IMR-90 (cell line): Measurements from ENCODE around the gene NDUFA13. TPM values are rescaled to one million over a fixed set of nuclear protein-coding genes. Genes with fewer than 3 reads are reported as not detected.

ENCODE experiments used
- ATAC-seq: fragments of 200-7000 bp; cut with Tn5 transposase; 2 replicates; pipeline ENCODE4 v1.9.1; 2020; ENCODE audit warnings: low read depth, mild to moderate bottlenecking, moderate library complexity
- BruUV-seq: library from RNA; stranded (reverse); fragments of 400-500 nt; replicated peaks from 2 replicates; lab custom pipeline; 2021; lab: Mats Ljungman, UMichigan
- CTCF ChIA-PET: fragments of 300-600 bp; formaldehyde crosslinking; extraction: SDS; loops from one replicate; lab custom pipeline; 2021; ENCODE audit warnings: antibody characterized with exemption; lab: Yijun Ruan, JAX
- POLR2A ChIA-PET: fragments of 300-600 bp; sonication (Branson Sonifier 250); formaldehyde crosslinking; loops from one replicate; lab custom pipeline; 2022; ENCODE audit warnings: antibody characterized with exemption; ENCODE audit not compliant: unreplicated experiment; lab: Charles Lee
- DNase-seq: peaks from one replicate; pipeline ENCODE4 v3.0.0; 2013
- H2AFZ ChIP-seq: replicated peaks from 2 replicates; pipeline ENCODE3; 2013; ENCODE audit warnings: low read length, mild to moderate bottlenecking; ENCODE audit not compliant: poor library complexity
- H2AK5ac ChIP-seq: 2 replicates; pipeline ENCODE4 v1.6.1; 2013; ENCODE audit warnings: low read depth, low read length, inconsistent platforms
- H2AK9ac ChIP-seq: replicated peaks from 2 replicates; pipeline ENCODE3; 2013; ENCODE audit warnings: mild to moderate bottlenecking, low read depth, low read length, moderate library complexity; ENCODE audit not compliant: poor library complexity
- H2BK120ac ChIP-seq: 2 replicates; pipeline ENCODE4 v1.6.1; 2013; ENCODE audit warnings: low read depth, low read length, inconsistent platforms
- H2BK15ac ChIP-seq: 3 replicates; pipeline ENCODE4 v1.6.1; 2013; ENCODE audit warnings: low read depth, low read length, inconsistent platforms
- H2BK20ac ChIP-seq: 2 replicates; pipeline ENCODE4 v1.6.1; 2013; ENCODE audit warnings: low read depth, mild to moderate bottlenecking, inconsistent platforms, low read length, moderate library complexity
- H2BK5ac ChIP-seq: 2 replicates; pipeline ENCODE4 v1.6.1; 2013; ENCODE audit warnings: mild to moderate bottlenecking, low read depth, low read length, inconsistent platforms; ENCODE audit not compliant: poor library complexity, severe bottlenecking
- H3K14ac ChIP-seq: replicated peaks from 2 replicates; pipeline ENCODE4 v1.6.1; 2013; ENCODE audit warnings: low read depth, low read length, inconsistent platforms
- H3K18ac ChIP-seq: 2 replicates; pipeline ENCODE4 v1.6.1; 2013; ENCODE audit warnings: low read depth, low read length, control low read depth
- H3K23ac ChIP-seq: 2 replicates; pipeline ENCODE4 v1.6.1; 2013; ENCODE audit warnings: low read depth, low read length, inconsistent platforms
- H3K27ac ChIP-seq: 2 replicates; pipeline ENCODE4 v1.5.1; 2013; ENCODE audit warnings: mild to moderate bottlenecking, control low read depth, low read length; ENCODE audit not compliant: insufficient read depth
- H3K27me3 ChIP-seq: 2 replicates; pipeline ENCODE4 v1.6.1; 2013; ENCODE audit warnings: low read length; ENCODE audit not compliant: control insufficient read depth, insufficient read depth
- H3K36me3 ChIP-seq: 2 replicates; pipeline ENCODE4 v1.6.1; 2013; ENCODE audit warnings: low read length, mixed read lengths; ENCODE audit not compliant: control insufficient read depth, insufficient read depth
- H3K4ac ChIP-seq: 2 replicates; pipeline ENCODE4 v1.6.1; 2013; ENCODE audit warnings: low read depth, low read length, inconsistent platforms
- H3K4me1 ChIP-seq: 2 replicates; pipeline ENCODE4 v1.6.1; 2013; ENCODE audit warnings: low read length, mixed read lengths; ENCODE audit not compliant: control insufficient read depth, insufficient read depth
- H3K4me2 ChIP-seq: 2 replicates; pipeline ENCODE4 v1.6.1; 2013; ENCODE audit warnings: low read depth, mild to moderate bottlenecking, control low read depth, low read length, moderate library complexity
- H3K4me3 ChIP-seq: 2 replicates; pipeline ENCODE4 v1.5.1; 2013; ENCODE audit warnings: low read depth, mild to moderate bottlenecking, control low read depth, low read length, moderate library complexity; ENCODE audit not compliant: insufficient read depth
- H3K56ac ChIP-seq: 2 replicates; pipeline ENCODE4 v1.6.1; 2013; ENCODE audit warnings: low read length, inconsistent platforms; ENCODE audit not compliant: insufficient read depth; ENCODE audit errors: extremely low read depth
- H3K79me1 ChIP-seq, 2 experiments: 2 replicates each; pipeline ENCODE4 v1.6.1; 2013; ENCODE audit warnings: low read length in 2 of 2, inconsistent platforms in 1 of 2, low read depth in 1 of 2
- H3K9ac ChIP-seq: 2 replicates; pipeline ENCODE4 v1.6.1; 2013; ENCODE audit warnings: low read depth, low read length, control low read depth
- H3K9me1 ChIP-seq: 2 replicates; pipeline ENCODE4 v1.6.1; 2013; ENCODE audit warnings: low read length, inconsistent platforms; ENCODE audit not compliant: insufficient read depth
- H3K9me3 ChIP-seq: 2 replicates; pipeline ENCODE4 v1.6.1; 2013; ENCODE audit warnings: low read length; ENCODE audit not compliant: control insufficient read depth, insufficient read depth
- H4K20me1 ChIP-seq: 2 replicates; pipeline ENCODE4 v1.6.1; 2013; ENCODE audit warnings: low read length, inconsistent platforms; ENCODE audit not compliant: insufficient read depth
- H4K5ac ChIP-seq: 2 replicates; pipeline ENCODE4 v1.6.1; 2013; ENCODE audit warnings: mild to moderate bottlenecking, low read depth, low read length, control low read depth
- H4K8ac ChIP-seq, 2 experiments: 2 replicates each; pipeline ENCODE4 v1.6.1; 2013; ENCODE audit warnings: low read depth in 2 of 2, low read length in 2 of 2, control low read depth in 1 of 2, inconsistent platforms in 1 of 2
- H4K91ac ChIP-seq: 2 replicates; pipeline ENCODE4 v1.6.1; 2013; ENCODE audit warnings: low read depth, low read length, inconsistent platforms; ENCODE audit not compliant: insufficient read depth
- CEBPB ChIP-seq: IDR thresholded peaks from 2 replicates; pipeline ENCODE4 v1.6.1; 2012; ENCODE audit warnings: low read depth, low read length, improper control_type of control experiment
- CHD1 ChIP-seq: IDR thresholded peaks from 2 replicates; pipeline ENCODE4 v1.6.1; 2012; ENCODE audit warnings: low read depth, low read length, improper control_type of control experiment
- CTCF ChIP-seq: conservative IDR thresholded peaks from 2 replicates; pipeline ENCODE4 v1.5.1; 2012; ENCODE audit warnings: mild to moderate bottlenecking, low read depth, low read length, improper control_type of control experiment
- MAFK ChIP-seq: IDR thresholded peaks from 2 replicates; pipeline ENCODE4 v1.6.1; 2012; ENCODE audit warnings: low read depth, low read length, improper control_type of control experiment
- MAZ ChIP-seq: IDR thresholded peaks from 2 replicates; pipeline ENCODE4 v1.6.1; 2012; ENCODE audit warnings: low read depth, mild to moderate bottlenecking, low read length, improper control_type of control experiment, moderate library complexity, borderline replicate concordance
- MXI1 ChIP-seq: IDR thresholded peaks from 2 replicates; pipeline ENCODE4 v1.6.1; 2012; ENCODE audit warnings: low read depth, mild to moderate bottlenecking, low read length, moderate library complexity, borderline replicate concordance
- NFE2L2 ChIP-seq: fragments of 150-350 bp; IDR thresholded peaks from 2 replicates; pipeline ENCODE4 v1.6.1; 2016; ENCODE audit warnings: low read depth, mild to moderate bottlenecking, low read length
- RFX5 ChIP-seq: IDR thresholded peaks from 2 replicates; pipeline ENCODE4 v1.8.0; 2012; ENCODE audit warnings: low read depth, mild to moderate bottlenecking, low read length, moderate library complexity
- SMC3 ChIP-seq: fragments of 150-350 bp; IDR thresholded peaks from 2 replicates; pipeline ENCODE4 v1.6.1; 2016; ENCODE audit warnings: low read depth, mild to moderate bottlenecking, antibody characterized with exemption, low read length, moderate library complexity
- WGBS, 2 experiments: methylation state at CpG; one replicate each; pipeline versions ENCODE4 v1.1.5 to v1.1.7; 2013; ENCODE audit warnings: missing lambda C conversion rate in 2 of 2; ENCODE audit not compliant: insufficient read length in 1 of 2; ENCODE audit errors: extremely low coverage in 2 of 2; 5-methylcytosine and 5-hydroxymethylcytosine counted together
- dilution Hi-C: fragments of 300-500 bp; cut with HindIII; formaldehyde crosslinking; loops from one replicate; pipeline ENCODE4 v1.14.3; 2018; ENCODE audit warnings: low sequenced_read_pairs; ENCODE audit not compliant: unreplicated experiment
- in situ Hi-C: fragments of 300-500 bp; cut with MboI; formaldehyde crosslinking; loops from 3 replicates; pipeline ENCODE4 v1.14.3; 2019; ENCODE audit warnings: low sequenced_read_pairs, inconsistent platforms, mixed read lengths
- intact Hi-C: fragments of 100-400 bp; cut with micrococcal nuclease; formaldehyde crosslinking; loops from 2 replicates; pipeline ENCODE4 v1.10.0; 2022
- polyA plus RNA-seq, 3 experiments: library from polyadenylated mRNA; depleted of rRNA; stranded (reverse); fragments of >200 nt; gene quantifications; 2 replicates each; pipeline ENCODE4 v1.2.3, GENCODE V29; 2012; ENCODE audit warnings: low replicate concordance in 1 of 3
- total RNA-seq: library from RNA; depleted of rRNA; stranded (reverse); fragments of >200 nt; gene quantifications from 2 replicates; pipeline ENCODE4 v1.2.3, GENCODE V29; 2012
- TF ChIP-seq, protein P1 (sequence below): fragments of 150-350 bp; IDR thresholded peaks from 2 replicates; pipeline ENCODE4 v1.6.1; 2016; ENCODE audit warnings: low read depth, mild to moderate bottlenecking, low read length, moderate library complexity, borderline replicate concordance

Gene NDUFA13
- total and polyA plus RNA-seq, 2 of the 4 experiments (the other 2 are of a cell fraction) = 30.6 to 667 TPM

DNA sequence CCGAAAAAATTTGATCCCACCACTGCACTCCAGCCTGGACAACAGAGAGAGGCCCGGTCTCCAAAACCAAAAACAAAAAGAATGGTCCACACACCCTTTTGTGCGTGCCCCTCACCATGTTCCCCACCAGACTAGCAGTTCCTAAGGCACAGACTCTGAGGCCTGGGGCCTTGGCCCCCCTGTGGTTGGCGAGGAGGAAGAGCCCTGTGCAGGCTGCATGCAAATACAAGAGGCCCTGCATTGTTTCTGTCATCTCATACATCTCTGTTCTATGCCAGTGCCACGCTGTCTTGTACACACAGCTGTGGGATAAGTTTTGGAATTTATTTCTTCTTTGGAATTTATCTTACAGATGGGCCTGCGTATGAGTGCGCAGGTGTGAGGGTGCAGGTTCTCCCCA, 8.0 kb downstream of the NDUFA13 start:
- H3K4me1 ChIP-seq = peaks cover 2% of the 10 kb centered on the region; the same call in 1 of the 2 replicates
- H3K56ac ChIP-seq = no peak overlapping the region
- CTCF ChIA-PET = no interaction called here
- H2AK5ac ChIP-seq = no peak overlapping the region
- no peak for TF ChIP-seq SMC3
- TF ChIP-seq CEBPB = no peak
- TF ChIP-seq CHD1 = no peak
- TF ChIP-seq, protein P1, sequence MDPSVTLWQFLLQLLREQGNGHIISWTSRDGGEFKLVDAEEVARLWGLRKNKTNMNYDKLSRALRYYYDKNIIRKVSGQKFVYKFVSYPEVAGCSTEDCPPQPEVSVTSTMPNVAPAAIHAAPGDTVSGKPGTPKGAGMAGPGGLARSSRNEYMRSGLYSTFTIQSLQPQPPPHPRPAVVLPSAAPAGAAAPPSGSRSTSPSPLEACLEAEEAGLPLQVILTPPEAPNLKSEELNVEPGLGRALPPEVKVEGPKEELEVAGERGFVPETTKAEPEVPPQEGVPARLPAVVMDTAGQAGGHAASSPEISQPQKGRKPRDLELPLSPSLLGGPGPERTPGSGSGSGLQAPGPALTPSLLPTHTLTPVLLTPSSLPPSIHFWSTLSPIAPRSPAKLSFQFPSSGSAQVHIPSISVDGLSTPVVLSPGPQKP = no peak
- TF ChIP-seq CTCF = no peak
- TF ChIP-seq MXI1 = no peak
- TF ChIP-seq NFE2L2 = no peak
- TF ChIP-seq RFX5 = no peak
- TF ChIP-seq MAZ = no peak
- TF ChIP-seq MAFK = no peak
- no peak overlapping the region for H3K9ac ChIP-seq
- no peak overlapping the region for H4K5ac ChIP-seq
- DNase-seq = no peak
- no peak for ATAC-seq
- no peak overlapping the region for H4K91ac ChIP-seq
- H3K14ac ChIP-seq = no peak overlapping the region
- no peaks in the 10 kb centered on the region for H3K9me3 ChIP-seq
- intact Hi-C loops = no loop called here
- H3K79me1 ChIP-seq = peaks cover 22 to 57% of the 10 kb centered on the region in 2 experiments
- no peak overlapping the region for H2BK15ac ChIP-seq
- dilution Hi-C loops = no loop called here
- no peak overlapping the region for H2BK20ac ChIP-seq
- H3K9me1 ChIP-seq = no peaks in the 10 kb centered on the region
- H3K23ac ChIP-seq = no peak overlapping the region
- BruUV-seq = no TSS peak
- H3K4me3 ChIP-seq = no peak overlapping the region
- H3K4ac ChIP-seq = no peak overlapping the region
- no peak overlapping the region for H3K27ac ChIP-seq
- no peak overlapping the region for H2BK5ac ChIP-seq
- POLR2A ChIA-PET = no interaction called here
- no peak overlapping the region for H3K18ac ChIP-seq
- in situ Hi-C loops = no loop called here
- no peak overlapping the region for H3K4me2 ChIP-seq
- H4K20me1 ChIP-seq = peaks cover 38% of the 10 kb centered on the region
- 95% methylated on average over 4 of the region's 7 CpGs; no CpG with 5 or more reads in 1 of the 2 experiments for WGBS, 2 experiments
- H2AK9ac ChIP-seq = no peak overlapping the region
- H2BK120ac ChIP-seq = no peak overlapping the region
- H3K36me3 ChIP-seq = peaks cover 34% of the 10 kb centered on the region
- H4K8ac ChIP-seq = no peak overlapping the region
- H2AFZ ChIP-seq = no peak overlapping the region
- H3K27me3 ChIP-seq = no peaks in the 10 kb centered on the region
